ENCODE results near the gene MEST.
"Not testable (repeated sequence)": the region's sequence is repeated elsewhere in the genome, so short reads cannot be mapped to it uniquely, and the experiment has no call there.

The MEST gene

GRCh38 chr7:130491841-130492522, at the start of gene MEST:
TSS of gene MEST (plus strand) at chr7:130492085. CDS start at chr7:130492314, 229 bp downstream.
- no peak for TF ChIP-seq CTCF (conservative IDR thresholded peaks at IDR 0.05; ENCODE audit: low read depth, low read length)
- peak; percentile 53 for DNase-seq (ENCODE audit: low read depth)
- peak within 1 kb of the TSS; percentile 70 for H3K4me3 ChIP-seq (ENCODE audit: low read depth, low read length)

GRCh38 chr7:130442601-130443000, 49.3 kb upstream of the MEST start:
- DNase-seq (ENCODE audit: low read depth), result no peak
- no peak for TF ChIP-seq CTCF (conservative IDR thresholded peaks at IDR 0.05; ENCODE audit: low read depth, low read length)
- no peak overlapping the region for H3K4me3 ChIP-seq (ENCODE audit: low read depth, low read length)

GRCh38 chr7:130444234-130444633, 47.7 kb upstream of the MEST start:
- H3K4me3 ChIP-seq (ENCODE audit: low read depth, low read length), result no peak overlapping the region

GRCh38 chr7:130444751-130445407, 47.0 kb upstream of the MEST start:
- TF ChIP-seq CTCF (conservative IDR thresholded peaks at IDR 0.05; ENCODE audit: low read depth, low read length), result no peak
- no peak overlapping the region for H3K4me3 ChIP-seq (ENCODE audit: low read depth, low read length)
- DNase-seq (ENCODE audit: low read depth), result no peak

More at GRCh38 chr7:130444234-130444633, 47.7 kb upstream of the MEST start:
- DNase-seq (ENCODE audit: low read depth), result peak; percentile 64
- no peak for TF ChIP-seq CTCF (conservative IDR thresholded peaks at IDR 0.05; ENCODE audit: low read depth, low read length)

GRCh38 chr7:130446259-130446658, 45.6 kb upstream of the MEST start:
- no peak for DNase-seq (ENCODE audit: low read depth)
- no peak for TF ChIP-seq CTCF (conservative IDR thresholded peaks at IDR 0.05; ENCODE audit: low read depth, low read length)
- H3K4me3 ChIP-seq (ENCODE audit: low read depth, low read length), result no peak overlapping the region

- H3K4me3 ChIP-seq (ENCODE audit: low read depth, low read length); DNase-seq (ENCODE audit: low read depth): not testable (repeated sequence)
Observed at GRCh38 chr7:130451344-130451743, 40.5 kb upstream of the MEST start.

GRCh38 chr7:130452951-130453350, 38.9 kb upstream of the MEST start:
- no peak overlapping the region for H3K4me3 ChIP-seq (ENCODE audit: low read depth, low read length)
- no peak for DNase-seq (ENCODE audit: low read depth)
- TF ChIP-seq CTCF (conservative IDR thresholded peaks at IDR 0.05; ENCODE audit: low read depth, low read length), result no peak

Data from choroid plexus epithelial cell (primary cell).